HG03378 (cell line): ENCODE measurements around the gene CX3CR1.

Source experiments
- ATAC-seq: cut with Tn5 transposase; IDR thresholded peaks from one replicate; pipeline ENCODE4 v1.9.1; 2021; ENCODE audit warnings: mild to moderate bottlenecking, moderate library complexity; ENCODE audit not compliant: unreplicated experiment

The CX3CR1 gene

DNA sequence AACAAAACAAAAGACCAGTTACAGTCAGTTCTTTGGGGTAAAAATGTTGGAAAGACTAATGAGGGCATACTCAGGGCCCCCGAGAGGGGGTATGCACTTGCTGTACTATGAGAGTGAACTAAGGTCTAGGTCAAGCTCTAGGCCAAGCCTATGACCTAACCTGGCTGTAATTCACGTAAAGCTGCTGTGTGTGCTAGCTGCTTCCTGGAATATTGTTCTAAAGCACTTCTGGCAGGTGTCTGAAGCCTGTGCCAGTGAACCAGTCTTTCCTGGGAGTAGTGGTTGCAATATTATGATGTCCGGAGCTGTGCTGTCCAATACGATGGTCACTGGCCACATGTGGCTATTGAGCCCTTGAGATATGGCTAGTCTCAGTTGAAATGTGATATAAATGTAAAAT is 13.1 kb upstream of the CX3CR1 start:
- ATAC-seq = no peak

DNA sequence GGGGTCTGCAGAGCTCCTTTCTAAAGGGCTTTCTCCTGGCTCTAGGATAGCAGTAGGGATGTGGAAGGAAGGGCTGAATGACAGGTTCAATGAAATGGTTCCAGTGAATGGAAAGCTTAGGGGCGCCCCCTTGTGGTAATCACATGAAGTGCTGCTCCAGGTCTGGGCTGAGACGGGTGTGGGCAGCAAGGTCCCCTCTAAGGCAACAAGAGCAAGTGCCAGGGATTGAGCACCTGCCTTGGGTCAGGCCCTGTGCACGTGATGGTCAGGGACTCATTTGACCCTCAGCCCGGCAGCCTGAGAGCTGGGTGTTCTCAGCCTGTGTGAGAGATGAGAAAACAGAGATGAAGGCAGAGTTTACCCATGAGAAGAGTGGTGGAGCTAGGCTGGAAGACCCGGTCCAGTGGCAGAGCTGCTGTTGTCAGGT is 12.1 kb upstream of the CX3CR1 start:
- ATAC-seq = no peak

DNA sequence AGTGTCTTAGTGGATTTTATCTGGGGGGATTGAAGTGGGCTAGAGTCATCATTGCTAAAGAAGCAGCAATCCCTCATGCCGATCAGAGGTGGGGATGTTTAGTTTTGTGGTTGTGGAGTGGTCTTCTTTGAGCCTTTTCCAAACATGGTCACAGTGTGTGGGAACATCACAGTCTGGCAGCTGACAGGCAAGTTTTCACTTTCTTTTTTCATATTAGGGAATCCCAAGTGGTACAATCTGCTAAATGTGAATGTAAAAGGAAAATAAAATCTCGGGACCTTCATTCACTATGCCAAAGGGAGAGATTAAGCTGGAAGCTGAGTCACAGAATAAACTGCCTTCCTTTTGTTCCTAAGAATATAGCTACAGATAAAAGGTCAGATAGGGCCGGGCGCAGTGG is 10.4 kb upstream of the CX3CR1 start:
- ATAC-seq = no peak

DNA sequence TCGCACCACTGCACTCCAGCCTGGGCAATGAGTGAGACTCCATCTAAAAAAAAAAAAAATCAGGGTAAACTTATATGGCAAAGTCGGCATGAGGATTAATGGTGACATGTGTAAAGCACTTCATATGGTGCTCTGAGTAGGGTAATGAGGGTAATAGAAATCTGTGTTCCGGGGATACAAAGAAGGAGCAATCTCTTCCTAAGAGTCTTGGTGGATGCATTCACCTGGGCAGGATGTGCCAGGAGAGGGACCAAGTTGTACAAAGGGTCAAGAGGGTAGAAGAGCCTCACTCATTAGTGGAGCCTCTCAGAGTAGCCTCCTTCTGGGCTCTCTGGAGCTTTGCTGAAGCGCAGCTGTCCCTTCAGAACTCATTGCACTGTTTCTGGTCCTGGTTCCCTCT is 9.3 kb upstream of the CX3CR1 start:
- ATAC-seq = no peak

DNA sequence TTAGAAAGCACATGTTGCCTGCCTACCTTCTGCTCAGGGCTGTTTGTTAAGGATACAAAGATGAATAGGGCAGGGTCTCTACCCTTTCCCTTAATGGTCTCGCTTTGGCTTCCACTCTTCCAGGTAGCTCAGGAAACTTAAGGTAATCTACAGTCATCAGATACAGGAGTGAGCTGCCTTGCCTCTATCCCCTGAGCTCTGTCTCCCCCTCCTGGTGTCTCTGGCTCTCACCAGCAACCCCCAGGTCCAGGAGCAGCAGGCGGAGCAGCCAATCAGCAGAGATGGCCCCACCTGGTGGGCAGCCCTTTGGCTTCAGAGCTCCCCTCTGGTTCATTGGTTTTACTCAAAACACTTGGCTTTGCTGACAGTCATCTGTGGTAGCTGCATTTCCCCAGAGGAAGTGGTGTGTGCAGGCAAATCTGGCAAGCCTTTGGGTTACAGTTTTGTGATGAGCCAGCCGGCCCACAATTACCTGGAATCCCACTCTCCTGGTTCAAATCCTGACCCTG is 8.5 kb upstream of the CX3CR1 start:
- peak; percentile 95 for ATAC-seq

DNA sequence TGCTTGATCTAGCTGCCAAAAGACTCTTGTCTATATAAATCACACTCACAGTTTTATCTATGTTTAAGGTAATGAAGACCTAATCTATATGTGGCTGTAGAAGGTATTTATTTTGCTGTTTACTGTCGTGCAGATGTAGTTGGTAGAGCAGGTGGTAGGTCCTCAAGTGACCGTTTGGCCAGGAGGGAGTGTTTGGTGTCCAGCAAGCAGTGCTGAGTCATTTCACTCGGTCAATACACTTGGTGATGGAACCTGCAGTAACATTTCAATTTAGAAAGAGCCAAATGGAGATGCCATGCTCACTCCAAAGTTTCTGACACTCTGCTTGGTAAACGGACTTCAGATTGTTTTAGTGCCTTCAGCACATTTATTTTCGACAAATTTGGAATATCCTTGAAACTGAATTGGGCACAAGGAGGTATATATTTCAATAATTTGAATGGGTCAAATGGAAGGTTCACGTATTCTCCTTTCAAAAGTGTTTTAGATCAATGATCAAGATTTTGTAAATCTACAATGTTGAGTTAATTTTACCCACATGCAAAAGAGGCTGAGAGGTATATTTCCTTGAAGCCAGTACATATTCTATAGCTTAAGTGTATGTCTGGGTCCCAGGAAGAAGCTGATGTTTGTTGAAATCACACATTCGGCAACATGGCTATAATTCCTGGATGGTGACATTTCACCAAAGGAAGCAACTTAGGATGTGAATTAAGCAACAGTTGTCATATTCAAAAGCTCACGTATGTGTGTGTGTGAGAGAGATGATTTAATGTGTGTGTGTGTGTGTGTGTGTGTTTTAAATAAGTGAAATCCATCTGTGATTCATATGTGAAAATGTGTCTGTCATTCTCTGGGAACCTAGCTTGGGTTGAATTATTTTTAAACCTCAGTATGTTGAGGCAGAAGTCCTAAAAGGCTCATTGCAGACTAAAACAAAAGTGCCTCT is 7.7 kb upstream of the CX3CR1 start:
- no peak for ATAC-seq

DNA sequence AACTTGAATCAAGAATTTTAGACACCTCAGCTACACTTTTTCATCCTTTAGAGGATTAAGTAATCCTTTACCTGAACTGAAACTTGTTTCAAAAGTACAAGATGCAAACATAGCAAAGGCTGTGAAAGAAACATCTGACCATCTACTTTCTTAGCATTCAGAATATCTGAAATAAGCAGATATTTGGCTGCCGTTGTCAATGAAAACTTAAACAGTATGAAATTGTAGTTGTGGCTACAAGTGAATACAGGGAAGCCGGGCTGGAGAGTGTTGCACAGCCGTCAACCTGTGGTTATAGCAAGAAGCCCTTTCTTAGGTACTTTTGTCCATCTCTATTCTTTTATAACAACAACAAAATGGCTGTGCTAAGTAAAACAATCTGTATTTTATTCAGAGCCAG is 6.9 kb upstream of the CX3CR1 start:
- ATAC-seq = no peak

DNA sequence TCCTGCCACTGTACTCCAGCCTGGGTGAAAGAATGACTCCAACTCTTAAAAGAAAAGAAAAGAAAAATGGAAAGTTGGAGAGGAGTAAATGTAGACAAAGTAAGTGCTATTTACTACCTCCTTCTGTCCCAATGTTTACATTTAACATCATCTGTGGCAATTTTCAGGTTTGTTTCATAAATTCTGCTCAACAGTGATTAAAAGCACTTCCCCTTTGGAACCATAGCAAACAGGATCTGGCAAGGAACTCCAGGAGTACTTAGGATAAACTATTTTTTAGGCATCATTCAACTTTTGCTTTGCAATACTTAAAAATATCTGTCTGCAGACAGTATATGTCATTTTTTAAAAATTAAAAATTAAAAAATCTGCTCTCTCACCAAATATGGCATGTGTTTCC is 5.5 kb upstream of the CX3CR1 start:
- ATAC-seq = no peak

DNA sequence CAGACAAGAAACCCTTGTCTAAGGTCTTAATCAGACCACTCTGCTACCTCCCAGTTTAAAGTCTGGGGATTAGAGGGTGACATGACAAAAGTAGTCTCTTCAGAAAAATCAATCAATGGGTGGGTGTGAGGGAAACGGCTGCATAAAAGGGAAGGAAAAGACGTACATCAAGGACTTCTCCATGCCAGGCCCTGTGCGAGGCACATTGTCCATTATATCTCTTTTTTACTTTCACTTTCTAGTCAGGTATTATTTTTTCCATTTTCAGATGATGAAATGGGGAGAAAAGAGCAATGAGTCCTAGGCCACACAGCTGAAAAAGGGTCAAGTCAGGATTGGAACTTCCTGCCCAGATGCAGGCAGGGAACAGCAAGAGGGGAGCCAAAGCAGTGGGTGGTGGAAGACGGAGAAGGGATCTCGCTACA is 4.6 kb upstream of the CX3CR1 start:
- ATAC-seq = no peak

DNA sequence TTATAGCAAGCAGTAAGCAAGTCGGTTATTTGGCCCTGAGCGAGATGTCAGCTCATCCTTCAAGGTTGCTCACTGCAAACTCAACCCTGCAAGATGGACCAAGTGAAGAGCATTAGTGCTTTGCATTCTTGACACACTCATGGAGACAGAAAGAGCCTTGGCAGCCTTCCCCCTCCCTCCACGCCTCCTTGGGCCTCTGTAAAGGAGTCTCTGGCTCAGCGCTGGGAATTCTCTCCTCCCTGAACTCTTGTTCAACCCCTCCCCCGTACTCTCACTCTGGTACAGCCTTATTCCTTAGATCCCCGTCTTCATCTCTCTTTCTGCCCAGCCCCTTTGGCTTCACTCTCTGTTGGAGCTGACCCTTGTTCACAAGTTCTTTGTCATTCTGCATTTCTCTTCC is 2.2 kb upstream of the CX3CR1 start:
- no peak for ATAC-seq

DNA sequence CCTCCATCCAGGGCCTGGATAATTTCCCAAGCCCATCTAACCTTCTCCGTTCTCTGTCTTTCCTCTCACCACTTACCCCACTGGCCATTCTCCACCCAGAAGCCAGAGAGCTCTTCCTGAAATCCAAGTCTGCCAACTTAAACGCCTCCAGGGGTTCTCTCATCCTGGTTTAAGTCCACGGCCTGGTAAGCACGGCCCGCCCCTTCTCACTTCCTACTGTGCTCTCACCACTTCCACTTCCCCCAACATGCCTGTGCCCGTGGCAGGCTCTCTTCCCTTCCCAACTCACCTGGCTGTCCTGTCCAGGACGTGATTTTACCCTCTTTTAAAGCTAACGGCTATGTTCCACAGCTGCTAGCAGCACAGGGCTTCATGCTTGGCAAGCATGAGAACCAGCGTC is 1.7 kb upstream of the CX3CR1 start:
- ATAC-seq = no peak

DNA sequence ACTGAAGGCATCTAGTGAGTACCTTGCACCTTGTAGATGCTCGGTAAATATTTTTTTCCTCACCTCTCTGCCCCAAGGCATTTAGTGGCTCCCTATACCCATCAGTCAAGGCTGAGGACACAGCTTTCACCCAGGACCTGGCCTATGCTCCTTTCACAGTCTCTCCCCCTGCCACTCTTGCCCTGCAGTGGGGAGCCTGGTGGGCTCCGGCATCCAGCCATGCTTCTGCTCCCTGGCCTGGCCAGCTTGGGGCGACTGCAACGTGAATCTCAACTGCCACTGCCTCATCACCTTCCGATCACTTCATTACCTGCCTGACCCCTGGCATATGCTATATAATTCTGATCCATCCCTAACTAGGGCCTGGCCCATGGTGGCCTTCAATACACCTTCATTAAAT is 735 bp upstream of the CX3CR1 start:
- ATAC-seq = no peak

DNA sequence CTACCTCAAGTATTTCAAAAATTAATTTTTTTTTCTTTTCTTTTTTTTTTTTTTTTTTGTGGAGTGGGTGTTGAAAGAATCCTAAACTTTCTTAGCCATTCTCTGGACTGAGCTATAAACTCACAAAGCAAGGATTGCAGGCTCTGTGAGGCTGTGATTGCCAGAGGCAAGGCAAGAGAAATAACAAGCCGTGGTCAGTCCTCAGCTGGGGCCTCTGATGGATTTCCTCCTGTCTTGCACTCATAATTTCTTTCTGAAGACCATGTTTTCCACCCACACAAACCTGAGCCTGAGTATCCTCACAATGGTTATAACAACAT is 1.3 kb downstream of the CX3CR1 start:
- ATAC-seq = no peak

DNA sequence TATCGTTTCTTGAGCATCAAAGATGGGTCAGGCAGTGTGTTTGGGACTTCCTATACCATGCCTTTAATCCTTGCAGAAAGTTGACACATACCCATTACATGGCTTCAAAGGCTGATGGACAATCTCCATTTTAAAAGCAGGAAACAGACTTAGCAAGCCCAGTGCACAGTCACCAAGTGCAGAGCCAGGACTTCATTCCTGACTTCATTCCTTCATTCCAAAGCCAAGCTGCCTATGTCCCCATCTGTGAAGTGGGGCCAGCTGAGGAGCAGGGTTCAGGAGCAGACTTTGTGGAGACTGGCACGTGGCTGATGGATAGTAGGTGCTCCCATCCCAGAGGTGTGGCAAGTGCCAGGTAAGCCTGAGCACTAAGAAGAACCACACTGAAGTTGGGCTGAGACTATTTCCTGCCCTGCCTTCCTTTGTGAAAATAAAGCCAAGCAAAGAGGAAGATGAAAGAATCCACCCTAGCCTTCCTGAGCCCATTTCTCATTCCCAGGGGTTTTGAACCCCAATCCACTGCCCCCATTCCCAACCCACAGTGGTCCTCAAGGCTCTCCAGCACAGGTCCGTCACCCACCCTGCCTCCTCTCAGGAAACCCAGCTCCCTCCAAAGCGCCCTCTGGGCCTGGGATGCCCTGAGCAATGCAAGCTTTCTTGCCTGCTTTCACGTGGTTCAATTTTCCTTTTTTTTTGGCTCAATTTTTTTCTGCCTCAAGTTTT is 1.8 kb downstream of the CX3CR1 start:
- no peak for ATAC-seq

DNA sequence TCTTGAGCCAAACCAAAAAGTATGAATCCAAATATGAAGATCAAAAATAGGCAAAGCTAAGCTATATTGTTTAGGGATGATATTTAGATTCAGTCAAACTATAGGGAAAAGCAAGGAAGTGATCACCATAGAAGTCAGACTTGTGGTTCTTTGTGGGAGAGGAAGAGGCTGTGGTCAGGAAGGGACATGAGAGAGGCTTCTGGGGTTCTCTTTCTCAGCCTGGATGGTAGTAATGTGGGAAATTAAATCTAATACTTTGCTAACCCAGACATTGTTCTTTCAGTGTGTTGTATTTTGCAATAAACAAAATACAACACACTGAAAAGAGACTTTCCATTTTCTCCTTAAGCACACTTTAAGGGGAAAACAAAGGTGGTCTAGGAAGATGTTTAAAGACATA is 3.1 kb downstream of the CX3CR1 start:
- no peak for ATAC-seq

DNA sequence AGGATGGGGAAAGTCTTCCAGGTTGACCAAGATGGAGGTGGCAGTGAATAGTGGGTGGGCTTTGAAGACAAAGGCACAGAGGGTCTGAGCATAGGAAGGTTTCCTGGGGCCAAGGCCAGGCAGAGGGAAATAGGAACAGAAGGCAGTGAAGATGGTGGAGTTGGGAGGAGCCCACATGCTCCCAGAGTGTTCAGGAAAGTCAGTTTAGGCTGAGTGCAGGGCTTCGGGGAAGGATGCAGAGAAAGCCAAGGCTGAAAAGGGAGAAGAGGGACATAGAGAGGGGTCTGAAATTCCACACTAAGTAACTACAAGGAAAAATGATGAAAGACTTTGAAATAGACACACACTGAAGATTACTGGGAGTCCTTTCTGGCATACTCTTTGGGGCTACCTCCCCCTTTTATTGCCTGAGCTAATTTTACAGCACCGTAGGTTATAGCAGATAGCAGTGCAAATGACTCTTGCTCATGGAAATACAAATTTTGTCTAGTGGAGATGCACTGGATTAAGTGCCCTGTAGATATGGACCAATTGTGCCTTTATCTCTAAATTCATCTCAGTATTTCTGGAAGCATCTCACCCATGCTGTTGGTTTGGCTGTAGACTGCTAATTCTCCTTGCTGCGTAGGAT is 3.8 kb downstream of the CX3CR1 start:
- ATAC-seq = no peak

DNA sequence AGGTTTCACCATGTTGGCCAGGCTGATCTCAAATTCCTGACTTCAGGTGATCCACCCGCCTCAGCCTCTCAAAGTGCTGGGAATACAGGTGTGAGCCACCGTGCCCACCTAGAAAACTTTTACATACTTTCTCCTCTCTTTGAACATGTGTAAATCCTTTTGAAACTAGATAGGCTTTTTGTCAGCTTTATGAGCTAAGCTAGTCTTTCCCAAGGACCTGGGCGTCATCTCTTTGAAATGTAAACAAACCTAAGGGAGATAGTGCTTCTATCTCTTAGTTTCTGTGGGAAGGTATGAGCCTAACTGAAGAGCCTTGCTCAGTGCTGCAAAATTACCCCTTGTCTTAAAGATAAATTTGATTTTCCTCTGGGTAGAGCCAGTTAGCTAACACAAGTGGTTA is 4.8 kb downstream of the CX3CR1 start:
- ATAC-seq = no peak

DNA sequence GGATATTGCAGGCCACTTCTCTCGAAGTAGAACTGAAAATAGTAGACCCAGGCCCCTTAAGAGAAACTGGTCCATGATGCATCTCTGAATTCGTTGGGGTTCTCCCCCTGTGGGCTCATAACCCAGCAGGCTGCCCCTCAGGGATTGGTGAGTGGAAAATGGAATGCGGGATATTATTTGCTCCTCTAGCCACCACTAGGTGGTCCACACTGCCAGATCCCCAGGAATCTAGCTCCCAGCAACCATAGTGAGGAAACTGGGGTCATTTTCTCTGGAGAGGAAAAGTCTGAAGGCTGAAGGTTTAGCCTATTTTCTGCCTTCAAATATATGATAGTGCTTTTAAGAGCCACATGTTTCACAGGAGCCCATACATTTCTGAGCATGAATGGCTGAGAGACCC is 6.7 kb downstream of the CX3CR1 start:
- ATAC-seq = no peak

DNA sequence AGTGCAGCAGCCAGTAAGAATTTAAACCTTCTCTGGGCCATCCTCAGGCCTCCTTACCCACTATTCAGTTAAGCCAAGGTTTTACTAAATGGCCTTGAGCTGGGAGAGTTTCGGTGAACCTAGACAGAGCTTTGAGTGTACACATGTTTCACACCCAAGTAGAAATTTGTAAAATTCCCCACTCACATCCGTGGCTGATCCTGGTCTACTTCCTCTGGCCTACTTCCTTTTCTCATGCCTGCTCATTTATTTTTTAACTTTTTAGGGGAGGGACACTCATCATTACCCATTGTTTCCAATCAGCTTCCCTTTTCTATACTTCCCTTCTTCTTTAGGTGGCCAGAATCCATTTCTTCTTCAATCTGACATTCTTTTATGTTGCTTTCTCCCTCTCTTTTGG is 7.6 kb downstream of the CX3CR1 start:
- no peak for ATAC-seq

DNA sequence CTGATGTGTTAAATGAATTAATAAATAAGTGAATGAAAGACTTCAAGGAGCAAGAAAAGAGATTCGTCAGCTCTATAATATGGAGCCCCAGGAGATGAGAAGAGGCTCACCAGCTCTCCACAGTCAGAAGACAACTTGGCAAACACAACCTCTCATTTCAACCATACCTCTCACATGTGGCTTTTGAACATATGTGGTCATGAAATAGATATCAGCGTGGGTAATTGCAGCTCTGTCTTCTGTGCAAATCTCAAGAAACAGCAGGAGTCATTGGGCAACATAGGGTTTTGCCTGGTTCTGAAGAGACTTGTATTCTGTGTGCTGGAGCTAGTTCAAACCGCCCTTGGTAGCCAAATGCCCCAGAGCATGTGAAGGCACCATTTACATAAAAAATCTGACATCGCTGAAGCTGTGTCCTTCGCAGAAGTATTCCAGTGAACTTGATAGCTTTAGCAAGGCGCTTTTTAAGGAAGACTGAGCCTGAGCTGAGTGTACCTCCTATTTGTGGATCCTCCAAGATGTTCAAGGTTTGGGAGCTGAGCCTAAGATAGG is 8.4 kb downstream of the CX3CR1 start:
- no peak for ATAC-seq

DNA sequence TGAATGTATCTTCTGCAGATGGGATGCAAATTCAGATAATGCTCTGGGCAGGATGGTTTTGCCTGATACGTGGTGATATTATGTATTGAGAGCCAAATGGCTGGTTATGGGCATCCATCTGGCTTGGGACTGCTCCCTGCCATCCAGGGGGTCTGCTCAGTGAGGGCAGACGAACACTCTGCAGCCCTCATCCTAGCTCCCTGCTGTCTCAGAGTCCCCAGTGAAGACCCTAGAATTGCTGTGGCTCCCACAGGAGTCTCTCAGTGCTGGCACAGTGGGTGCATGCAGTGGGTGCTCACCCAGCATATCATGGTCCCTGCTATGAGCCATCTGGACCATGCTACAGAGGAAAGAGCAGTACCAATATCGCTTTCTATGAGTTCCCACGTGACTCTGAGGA is 10.3 kb downstream of the CX3CR1 start:
- ATAC-seq = no peak

DNA sequence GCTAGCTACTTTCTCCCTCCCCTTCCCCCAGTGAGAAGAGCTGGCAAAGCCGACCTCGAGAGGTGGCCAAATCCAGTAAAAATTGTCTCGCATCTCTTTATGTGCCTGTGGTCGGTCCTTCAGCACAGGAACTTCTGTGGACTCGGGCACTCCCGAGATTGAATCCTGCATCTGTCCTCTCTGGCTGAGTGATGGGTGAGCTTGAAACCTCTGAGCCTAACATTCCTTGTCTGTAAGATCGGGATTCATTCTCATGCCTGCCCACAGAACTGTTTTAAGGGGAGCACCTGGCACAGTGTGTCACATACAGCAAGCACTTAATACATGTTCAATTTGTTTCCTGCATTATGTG is 11.3 kb downstream of the CX3CR1 start:
- no peak for ATAC-seq
